IPS DF 4.7 (cell line): ENCODE results near the gene SBK1.
"Not testable (repeated sequence)": the region's sequence is repeated elsewhere in the genome, so short reads cannot be mapped to it uniquely, and the experiment has no call there.

Experiments used
- DNase-seq: peaks from one replicate; pipeline ENCODE4 v3.0.0-alpha.2; 2013; ENCODE audit warnings: low spot score; ENCODE audit errors: extremely low read depth

The SBK1 gene

DNA sequence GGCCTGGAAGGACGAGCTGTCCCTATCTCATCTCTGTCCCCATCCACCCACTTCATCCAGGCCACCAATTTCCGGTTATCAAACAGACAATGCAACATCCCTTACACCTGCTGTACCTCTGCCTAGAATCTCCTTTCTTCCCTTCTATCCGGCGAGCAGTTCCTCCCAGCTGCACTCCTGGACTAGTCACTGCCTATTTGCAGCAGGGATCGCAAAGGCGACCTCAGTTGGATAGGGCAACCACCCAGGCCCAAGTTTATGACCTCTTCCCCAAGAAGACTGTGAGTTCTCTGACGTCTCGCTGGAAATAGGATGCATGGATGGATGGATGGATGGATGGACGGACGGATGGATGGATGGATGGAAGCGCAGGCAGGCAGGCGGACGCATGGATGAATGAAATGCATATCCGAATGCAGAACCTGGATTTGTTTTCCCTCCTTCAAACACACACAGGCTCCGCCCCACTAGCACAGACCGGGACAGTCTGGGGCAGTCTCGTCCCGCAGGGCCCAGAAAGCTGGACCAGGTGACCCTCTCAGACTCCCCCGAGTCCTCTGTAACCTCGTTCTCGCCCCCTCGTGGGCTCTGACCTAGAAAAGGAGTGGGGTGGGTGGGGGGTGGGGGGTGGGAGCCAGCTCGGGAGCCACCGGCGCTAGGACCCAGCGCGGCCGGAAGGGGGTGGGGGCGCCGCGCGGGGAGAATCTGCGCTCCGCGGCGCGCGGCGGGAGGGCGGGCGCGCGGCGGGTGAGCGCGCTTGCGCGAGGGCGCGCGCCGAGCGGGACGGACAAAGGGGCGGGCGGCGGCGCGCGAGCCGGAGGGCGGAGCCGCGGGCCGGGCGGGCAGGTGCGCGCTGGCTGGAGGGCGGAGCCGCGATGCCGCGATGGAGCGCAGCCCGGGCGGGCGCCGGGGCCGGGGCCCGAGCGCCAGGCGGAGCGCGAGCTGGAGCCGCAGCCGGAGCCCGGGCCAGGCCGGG, at the start of gene SBK1:
SBK1 (plus strand) TSS at position 875 of the 976 bp plus-strand sequence. CDS start 24,867 bp downstream, outside the sequence.
- DNase-seq, result no peak

- DNase-seq, result not testable (repeated sequence)
Observed at GRCh38 chr16:28249483-28249882, 42.8 kb upstream of the SBK1 start.

DNA sequence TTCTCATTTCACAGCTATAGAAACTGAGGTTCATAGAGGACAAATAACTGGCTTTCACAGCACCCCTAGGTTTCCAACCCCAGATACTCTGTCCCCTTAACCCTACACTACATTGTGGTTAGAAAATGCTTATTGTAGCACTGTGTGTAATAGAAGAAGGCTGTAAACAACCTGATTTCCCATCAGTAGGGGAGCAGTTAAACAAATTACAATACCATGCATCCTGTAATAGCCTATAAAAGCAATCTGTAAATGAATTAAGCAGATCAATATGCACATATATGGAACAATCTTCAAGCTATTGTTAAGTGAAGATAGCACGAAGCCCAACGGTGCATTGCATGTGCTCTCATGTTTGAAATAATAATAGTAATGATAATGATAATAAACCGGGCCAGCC, 41.3 kb upstream of the SBK1 start:
- DNase-seq, result no peak

GRCh38 chr16:28254158-28254557, 38.2 kb upstream of the SBK1 start:
- no peak for DNase-seq

DNA sequence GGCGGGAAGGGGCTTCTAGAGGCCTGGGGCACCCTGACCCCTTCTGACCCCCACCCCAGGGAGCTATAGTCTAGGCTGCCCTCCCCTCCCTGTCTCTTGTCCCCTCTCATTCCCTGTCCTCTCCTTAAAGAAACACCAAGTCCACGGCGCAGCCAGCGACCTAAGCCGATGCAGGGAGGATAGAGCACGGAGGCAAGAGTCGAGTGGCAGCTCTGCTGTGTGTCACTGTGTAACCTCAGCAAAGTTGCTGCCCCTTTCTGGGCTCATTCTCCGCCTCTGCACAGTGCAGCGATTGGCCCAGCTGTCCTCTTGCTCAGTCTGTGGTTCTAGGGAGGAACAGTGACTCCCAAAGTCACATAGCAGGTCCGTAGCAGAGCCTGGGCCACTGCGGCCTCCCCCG, 36.5 kb upstream of the SBK1 start:
- DNase-seq, result no peak

DNA sequence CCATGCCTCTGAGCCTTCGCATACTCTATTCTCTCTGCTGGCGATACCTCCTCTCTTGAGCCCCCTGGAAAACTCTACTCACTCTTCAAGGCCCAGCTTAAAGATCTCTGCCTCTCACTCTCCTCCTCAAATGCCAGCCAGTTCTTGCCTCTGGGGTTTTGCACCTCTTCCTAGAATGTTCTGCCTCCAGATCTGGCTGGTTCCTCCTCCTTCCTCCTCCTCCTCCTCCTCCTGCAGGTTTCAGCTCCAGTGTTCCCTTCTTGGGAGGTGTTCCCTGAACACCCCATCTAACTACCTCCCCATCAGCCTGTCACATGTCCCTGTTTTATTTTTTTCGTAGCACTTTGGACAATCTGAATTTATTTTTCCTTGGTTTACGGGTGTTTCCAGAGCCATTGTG, 35.1 kb upstream of the SBK1 start:
- no peak for DNase-seq

GRCh38 chr16:28258567-28258966, 33.8 kb upstream of the SBK1 start:
- DNase-seq, result no peak

- no peak for DNase-seq
Observed at GRCh38 chr16:28259091-28259780, 33.1 kb upstream of the SBK1 start.

- DNase-seq, result no peak
Observed at GRCh38 chr16:28259781-28260150, 32.6 kb upstream of the SBK1 start.

GRCh38 chr16:28260193-28260592, 32.1 kb upstream of the SBK1 start:
- DNase-seq, result no peak

DNA sequence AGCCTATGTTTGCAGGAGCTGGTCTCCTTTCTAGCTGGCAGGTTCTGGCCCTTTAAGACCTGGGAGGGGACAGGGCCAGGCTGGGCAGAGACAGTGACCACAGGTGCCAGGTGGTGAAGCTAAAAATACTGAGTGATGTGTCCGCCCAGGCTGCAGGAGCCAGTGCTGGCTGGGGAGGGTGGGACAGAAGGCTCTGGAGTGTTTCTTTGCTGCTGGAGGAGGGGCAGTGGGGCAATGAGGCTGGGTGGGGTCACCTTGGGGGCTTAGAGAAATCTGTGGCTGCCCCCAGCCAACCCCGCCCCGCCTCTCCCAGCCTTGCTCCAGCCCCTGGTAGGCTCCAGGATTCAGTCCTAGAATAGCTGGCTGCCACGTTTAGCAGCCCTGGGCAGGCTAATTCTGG, 30.4 kb upstream of the SBK1 start:
- DNase-seq, result no peak

DNA sequence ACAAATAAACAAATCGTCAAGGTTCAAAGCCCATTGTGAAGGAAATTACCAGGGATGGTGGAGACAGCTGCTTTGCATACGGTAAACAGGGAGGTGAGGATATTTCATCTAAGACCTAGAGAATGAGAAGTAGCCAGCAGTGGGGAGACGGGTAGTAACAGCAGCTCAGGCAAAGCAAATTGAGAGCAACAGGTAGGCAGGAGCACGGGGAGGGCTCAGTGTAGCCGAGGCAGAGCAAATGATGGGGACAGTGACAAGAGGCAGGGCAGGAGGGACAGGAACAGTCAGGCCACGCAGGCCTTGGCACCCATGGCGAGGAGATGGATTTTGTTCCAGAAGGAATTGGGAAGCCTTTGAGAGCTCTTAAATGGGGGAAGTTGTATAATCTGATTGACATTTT, 29.0 kb upstream of the SBK1 start:
- DNase-seq, result no peak

DNA sequence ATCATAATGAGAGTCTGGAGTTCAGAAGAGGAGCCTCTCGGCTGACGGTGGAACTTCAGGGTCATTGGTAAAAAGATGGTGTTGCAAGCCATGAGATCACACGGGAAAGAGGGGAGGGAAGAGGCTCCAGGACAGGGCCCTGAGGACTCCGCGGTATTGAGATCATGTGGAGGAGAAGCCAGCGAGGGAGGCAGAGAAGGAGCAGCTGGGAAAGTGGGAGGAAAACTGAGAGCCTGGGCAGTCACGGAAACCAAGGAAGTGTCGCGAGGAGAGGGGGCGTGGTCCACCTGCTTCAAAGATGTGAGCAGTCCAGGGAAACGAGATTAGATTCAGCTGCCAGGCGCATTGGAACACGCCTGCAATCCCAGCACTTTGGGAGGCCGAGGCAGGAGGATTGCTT, 27.7 kb upstream of the SBK1 start:
- DNase-seq, result no peak

- DNase-seq, result no peak
Observed at GRCh38 chr16:28265822-28266221, 26.5 kb upstream of the SBK1 start.

DNA sequence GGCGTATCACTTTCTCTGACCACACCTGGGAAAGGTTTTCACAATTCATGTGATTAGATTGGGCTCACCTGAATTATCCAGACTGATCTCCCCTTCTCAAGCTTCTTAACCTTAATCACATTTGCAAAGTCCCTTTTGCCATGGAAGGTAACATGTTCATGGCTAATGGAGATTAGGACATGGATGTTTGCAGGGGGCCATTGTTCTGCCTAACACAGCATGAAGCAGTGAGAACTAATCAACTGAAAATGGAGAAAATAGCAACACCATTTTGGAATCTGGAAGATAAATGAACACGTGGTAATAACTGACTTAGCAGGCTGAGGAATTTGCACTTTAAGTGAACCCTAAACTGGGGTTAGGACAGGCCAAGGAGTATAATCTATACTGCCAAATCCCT, 25.0 kb upstream of the SBK1 start:
- DNase-seq, result no peak

DNA sequence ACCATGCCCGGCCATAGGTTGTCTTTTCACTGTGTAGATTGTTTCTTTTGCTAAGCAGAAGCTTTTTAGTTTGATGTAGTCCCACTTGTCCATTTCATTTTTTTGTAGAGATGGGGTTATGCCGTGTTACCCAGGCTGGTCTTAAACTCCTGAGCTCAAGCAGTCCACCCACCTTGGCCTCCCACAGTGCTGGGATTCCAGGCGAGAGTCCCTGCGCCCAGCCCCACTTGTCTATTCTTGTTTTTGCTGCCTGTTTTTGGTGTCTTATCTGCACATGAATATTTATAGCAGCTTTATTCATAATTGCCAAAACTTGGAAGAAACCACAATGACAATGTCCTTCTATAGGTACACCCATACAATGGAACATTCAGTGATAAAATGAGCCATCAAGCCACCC, 18.8 kb upstream of the SBK1 start:
- DNase-seq, result no peak

- no peak for DNase-seq
Observed at GRCh38 chr16:28274676-28275075, 17.6 kb upstream of the SBK1 start.

DNA sequence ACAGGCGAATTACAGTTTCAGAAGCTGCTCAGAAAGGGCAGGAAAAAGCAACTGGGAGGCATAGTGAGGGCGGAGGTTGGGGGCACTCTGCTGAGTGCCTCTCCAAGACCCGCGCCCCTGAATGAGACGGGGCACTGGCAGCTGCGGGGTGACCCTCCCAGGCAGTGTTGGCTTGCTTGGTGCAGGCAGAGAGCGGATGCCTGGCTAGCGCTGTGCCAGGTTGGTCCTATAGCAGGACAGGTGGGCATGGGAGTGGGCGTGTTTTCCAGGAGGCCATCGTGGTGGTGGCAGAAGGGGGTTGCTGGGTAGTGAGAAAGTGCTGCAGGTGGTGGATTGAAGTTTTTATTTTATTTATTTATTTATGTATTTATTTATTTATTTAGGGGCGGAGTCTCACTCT, 16.0 kb upstream of the SBK1 start:
- no peak for DNase-seq

- DNase-seq, result no peak
Observed at GRCh38 chr16:28277537-28278388, 14.6 kb upstream of the SBK1 start.

DNA sequence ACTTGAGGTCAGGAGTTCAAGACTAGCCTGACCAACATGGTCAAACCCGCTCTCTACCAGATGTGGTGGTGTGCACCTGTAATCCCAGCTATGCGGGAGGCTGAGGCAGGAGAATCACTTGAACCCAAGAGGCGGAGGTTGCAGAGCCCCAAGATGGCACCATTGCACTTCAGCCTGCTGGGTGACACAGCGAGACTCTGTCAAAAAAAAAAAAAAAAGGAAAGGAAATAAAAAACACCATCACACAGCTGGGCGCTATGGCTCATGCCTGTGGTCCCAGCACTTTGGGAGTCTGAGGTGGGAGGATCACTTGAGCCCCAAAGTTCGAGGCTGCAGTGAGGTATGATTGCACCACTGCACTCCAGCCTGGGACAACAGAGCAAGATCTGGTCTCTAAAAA, 13.3 kb upstream of the SBK1 start:
- DNase-seq, result no peak

GRCh38 chr16:28280881-28281836, 11.2 kb upstream of the SBK1 start:
- DNase-seq, result no peak
